NCI-H526 treated with DMSO at 0.1 percent for 48 hours (cell line): Measurements from ENCODE around the gene SYNE2.
"Not testable (repeated sequence)": the region's sequence is repeated elsewhere in the genome, so short reads cannot be mapped to it uniquely, and the experiment has no call there.

ENCODE experiments used
- DNase-seq: peaks from one replicate; lab custom pipeline; 2025; lab: John Stamatoyannopoulos, UW

Gene SYNE2

GRCh38 chr14:64012720-64013119, 159.9 kb downstream of the SYNE2 start:
- DNase-seq, result no peak

GRCh38 chr14:64025479-64025878, 172.7 kb downstream of the SYNE2 start:
- DNase-seq, result no peak

- DNase-seq, result no peak
Observed at GRCh38 chr14:64026600-64026999, 173.8 kb downstream of the SYNE2 start.

- no peak for DNase-seq
Observed at GRCh38 chr14:64035143-64035542, 182.3 kb downstream of the SYNE2 start.

GRCh38 chr14:64037869-64038745, 185.3 kb downstream of the SYNE2 start:
- DNase-seq, result not testable (repeated sequence)

GRCh38 chr14:64038841-64039542, 186.2 kb downstream of the SYNE2 start:
- no peak for DNase-seq

GRCh38 chr14:64040044-64040443, 187.2 kb downstream of the SYNE2 start:
- DNase-seq, result no peak

GRCh38 chr14:64043296-64043695, 190.5 kb downstream of the SYNE2 start:
- not testable (repeated sequence) for DNase-seq

GRCh38 chr14:64045091-64045490, 192.3 kb downstream of the SYNE2 start:
- no peak for DNase-seq

GRCh38 chr14:64049616-64050381, 197.0 kb downstream of the SYNE2 start:
- DNase-seq, result no peak

GRCh38 chr14:64053694-64054669, 201.2 kb downstream of the SYNE2 start:
- DNase-seq, result no peak

- DNase-seq, result no peak
Observed at GRCh38 chr14:64059454-64060198, 206.8 kb downstream of the SYNE2 start.

- no peak for DNase-seq
Observed at GRCh38 chr14:64060199-64060545, 207.4 kb downstream of the SYNE2 start.

GRCh38 chr14:64060648-64061096, 207.9 kb downstream of the SYNE2 start:
- DNase-seq, result no peak

- DNase-seq, result no peak
Observed at GRCh38 chr14:64061115-64061514, 208.3 kb downstream of the SYNE2 start.

GRCh38 chr14:64061706-64062105, 208.9 kb downstream of the SYNE2 start:
- no peak for DNase-seq

GRCh38 chr14:64062381-64063115, 209.7 kb downstream of the SYNE2 start:
- no peak for DNase-seq

- DNase-seq, result no peak
Observed at GRCh38 chr14:64064447-64064846, 211.6 kb downstream of the SYNE2 start.

GRCh38 chr14:64069634-64070359, 217.0 kb downstream of the SYNE2 start:
- no peak for DNase-seq
